ENCODE data around the gene SRM. TPM values are rescaled to one million over a fixed set of nuclear protein-coding genes. Genes with fewer than 3 reads are reported as not detected.
"Not testable (repeated sequence)": the region's sequence is repeated elsewhere in the genome, so short reads cannot be mapped to it uniquely, and the experiment has no call there.

SRM gene
- total RNA-seq, 4 donors from 2014 or later: 17.1 to 40.2 (median 25.0) TPM

- no peak for DNase-seq
- Histone ChIP-seq H3K27ac (no peak overlapping the region), H3K9me3 (no peaks in the 10 kb centered on the region), H3K27me3 (no peaks in the 10 kb centered on the region), H3K36me3 (peaks cover 4 to 14% of the 10 kb centered on the region in 2 donors), H3K4me3 (replicated peaks in 1 of 3) (no peak overlapping the region), H3K4me1 (peaks cover 7 to 8% of the 10 kb centered on the region in 2 donors)
- intact Hi-C loops (cut with DNase I): no loop called here
- no peak for TF ChIP-seq CTCF (IDR thresholded peaks at IDR 0.05)
- no peak for TF ChIP-seq POLR2A (IDR thresholded peaks at IDR 0.05)
- 92 to 94% methylated on average over 6 of the region's 6 CpGs for WGBS, 2 donors
Measured at GRCh38 chr1:11101347-11101746, 41.5 kb upstream of the SRM start.

- intact Hi-C loops (cut with DNase I); DNase-seq; H3K27me3 ChIP-seq; H3K4me1 ChIP-seq; H3K27ac ChIP-seq; H3K4me3 ChIP-seq (replicated peaks in 1 of 3); H3K9me3 ChIP-seq: not testable (repeated sequence)
- WGBS, 2 donors: 95% methylated on average over 17 of the region's 17 CpGs
- peaks cover 6 to 13% of the 10 kb centered on the region in 2 donors for H3K36me3 ChIP-seq
Measured at GRCh38 chr1:11100806-11101205, 41.0 kb upstream of the SRM start.

- Histone ChIP-seq H3K9me3 (no peaks in the 10 kb centered on the region), H3K36me3 (peaks cover 13 to 20% of the 10 kb centered on the region in 2 donors), H3K27me3 (no peaks in the 10 kb centered on the region), H3K27ac (peak overlapping the region; percentile 39 to 71 (median 64)), H3K4me1 (peaks cover 7 to 8% of the 10 kb centered on the region in 2 donors), H3K4me3 (replicated peaks in 1 of 3) (peak overlapping the region in 2 of 3 donors; percentile 81 to 83)
- DNase-seq: no peak
- WGBS, 2 donors: 34 to 42% methylated on average over 13 of the region's 13 CpGs
- intact Hi-C loops (cut with DNase I): no loop called here
- TF ChIP-seq POLR2A (IDR thresholded peaks at IDR 0.05): no peak
- TF ChIP-seq CTCF (IDR thresholded peaks at IDR 0.05): no peak
Measured at GRCh38 chr1:11100149-11100493, 40.3 kb upstream of the SRM start.

GRCh38 chr1:11099310-11100148, 39.7 kb upstream of the SRM start, which contains the start of gene EXOSC10:
Gene EXOSC10 (minus strand): TSS chr1:11099869. CDS start chr1:11099831, 38 bp downstream.
- H3K36me3 ChIP-seq: peaks cover 18 to 26% of the 10 kb centered on the region in 2 donors
- peaks cover 7 to 8% of the 10 kb centered on the region in 2 donors for H3K4me1 ChIP-seq
- H3K4me3 ChIP-seq (replicated peaks in 1 of 3): peak within 1 kb of the TSS; percentile 81 to 84 (median 83)
- DNase-seq: peak; percentile 91 to 93
- no peaks in the 10 kb centered on the region for H3K27me3 ChIP-seq
- no peaks in the 10 kb centered on the region for H3K9me3 ChIP-seq
- H3K27ac ChIP-seq: peak within 1 kb of the TSS; percentile 39 to 71 (median 64)
- 0 to 1% methylated on average over 30 to 60 of the region's 78 CpGs for WGBS, 2 donors
- TF ChIP-seq POLR2A (IDR thresholded peaks at IDR 0.05) (peak in 1 of 2 donors; percentile 68), CTCF (IDR thresholded peaks at IDR 0.05) (no peak)
- intact Hi-C loops (cut with DNase I): no loop called here

GRCh38 chr1:11098931-11099309, 39.1 kb upstream of the SRM start:
- peaks cover 23 to 32% of the 10 kb centered on the region in 2 donors for H3K36me3 ChIP-seq
- peak overlapping the region; percentile 81 to 84 (median 83) for H3K4me3 ChIP-seq (replicated peaks in 1 of 3)
- H3K27me3 ChIP-seq: no peaks in the 10 kb centered on the region
- peak overlapping the region in 1 of 3 donors; percentile 71 for H3K27ac ChIP-seq
- intact Hi-C loops (cut with DNase I): no loop called here
- H3K9me3 ChIP-seq: no peaks in the 10 kb centered on the region
- no peak for DNase-seq
- WGBS, 2 donors: 14 to 16% methylated on average over 5 of the region's 5 CpGs
- peaks cover 7 to 8% of the 10 kb centered on the region in 2 donors for H3K4me1 ChIP-seq
- TF ChIP-seq CTCF (IDR thresholded peaks at IDR 0.05): no peak

GRCh38 chr1:11083784-11084183, 24.0 kb upstream of the SRM start:
- WGBS, 2 donors: 87 to 98% methylated on average over 3 of the region's 3 CpGs
- DNase-seq; H3K9me3 ChIP-seq; H3K4me1 ChIP-seq; intact Hi-C loops (cut with DNase I); H3K4me3 ChIP-seq (replicated peaks in 1 of 3); H3K27ac ChIP-seq; H3K27me3 ChIP-seq: not testable (repeated sequence)
- H3K36me3 ChIP-seq: peaks cover 49 to 57% of the 10 kb centered on the region in 2 donors
